GM19463 (cell line): ENCODE data around the gene SLC9A2.
A peak's percentile ranks its signal among the peaks of the same experiment; 100 is the strongest.

Experiments used
- ATAC-seq: cut with Tn5 transposase; IDR thresholded peaks from one replicate; pipeline ENCODE4 v1.9.1; 2021; ENCODE audit warnings: mild to moderate bottlenecking, moderate library complexity; ENCODE audit not compliant: unreplicated experiment

Gene SLC9A2, protein sequence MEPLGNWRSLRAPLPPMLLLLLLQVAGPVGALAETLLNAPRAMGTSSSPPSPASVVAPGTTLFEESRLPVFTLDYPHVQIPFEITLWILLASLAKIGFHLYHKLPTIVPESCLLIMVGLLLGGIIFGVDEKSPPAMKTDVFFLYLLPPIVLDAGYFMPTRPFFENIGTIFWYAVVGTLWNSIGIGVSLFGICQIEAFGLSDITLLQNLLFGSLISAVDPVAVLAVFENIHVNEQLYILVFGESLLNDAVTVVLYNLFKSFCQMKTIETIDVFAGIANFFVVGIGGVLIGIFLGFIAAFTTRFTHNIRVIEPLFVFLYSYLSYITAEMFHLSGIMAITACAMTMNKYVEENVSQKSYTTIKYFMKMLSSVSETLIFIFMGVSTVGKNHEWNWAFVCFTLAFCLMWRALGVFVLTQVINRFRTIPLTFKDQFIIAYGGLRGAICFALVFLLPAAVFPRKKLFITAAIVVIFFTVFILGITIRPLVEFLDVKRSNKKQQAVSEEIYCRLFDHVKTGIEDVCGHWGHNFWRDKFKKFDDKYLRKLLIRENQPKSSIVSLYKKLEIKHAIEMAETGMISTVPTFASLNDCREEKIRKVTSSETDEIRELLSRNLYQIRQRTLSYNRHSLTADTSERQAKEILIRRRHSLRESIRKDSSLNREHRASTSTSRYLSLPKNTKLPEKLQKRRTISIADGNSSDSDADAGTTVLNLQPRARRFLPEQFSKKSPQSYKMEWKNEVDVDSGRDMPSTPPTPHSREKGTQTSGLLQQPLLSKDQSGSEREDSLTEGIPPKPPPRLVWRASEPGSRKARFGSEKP

GRCh38 chr2:102619414-102620319 is at the start of gene SLC9A2:
Gene SLC9A2 (plus strand): TSS chr2:102619553. CDS start chr2:102619849, 296 bp downstream.
- ATAC-seq: peak; percentile 28

DNA sequence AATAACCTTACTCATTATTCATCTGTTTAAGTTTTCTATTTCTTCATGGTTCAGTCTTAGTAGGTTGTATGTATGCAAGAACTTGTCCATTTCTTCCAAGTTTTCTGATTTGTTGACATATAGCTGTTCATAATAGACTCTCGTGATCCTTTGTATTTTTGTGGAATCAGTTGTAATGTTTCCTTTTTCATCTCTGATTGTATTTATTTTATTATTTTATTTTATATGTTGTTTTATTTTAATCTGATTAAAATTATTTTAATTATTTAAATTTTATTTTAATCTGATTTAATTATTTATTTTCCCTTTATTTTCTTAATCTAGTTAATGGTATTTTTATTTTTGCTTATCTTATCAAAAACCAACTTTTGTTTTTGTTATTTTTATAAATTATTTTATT is 43.5 kb upstream of the SLC9A2 start:
- no peak for ATAC-seq

DNA sequence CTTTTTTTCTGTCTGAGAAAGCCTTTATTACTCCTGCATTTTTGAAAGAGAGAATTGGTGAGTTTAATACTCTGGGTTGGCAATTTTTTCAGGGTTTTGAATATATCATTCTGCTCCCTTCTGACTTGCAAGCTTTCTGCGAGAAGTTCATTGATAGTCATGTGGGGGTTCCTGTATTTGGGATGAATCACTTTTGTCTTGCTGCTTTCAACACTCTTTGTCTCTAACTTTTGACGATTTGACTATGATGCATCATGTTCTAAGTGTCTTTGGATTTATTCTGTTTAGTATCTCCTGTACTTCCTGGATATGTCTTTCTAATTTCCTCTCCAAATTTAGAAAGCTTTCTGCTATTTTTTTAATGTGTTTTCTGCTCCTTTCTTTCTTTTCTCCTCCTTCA is 41.0 kb upstream of the SLC9A2 start:
- no peak for ATAC-seq

DNA sequence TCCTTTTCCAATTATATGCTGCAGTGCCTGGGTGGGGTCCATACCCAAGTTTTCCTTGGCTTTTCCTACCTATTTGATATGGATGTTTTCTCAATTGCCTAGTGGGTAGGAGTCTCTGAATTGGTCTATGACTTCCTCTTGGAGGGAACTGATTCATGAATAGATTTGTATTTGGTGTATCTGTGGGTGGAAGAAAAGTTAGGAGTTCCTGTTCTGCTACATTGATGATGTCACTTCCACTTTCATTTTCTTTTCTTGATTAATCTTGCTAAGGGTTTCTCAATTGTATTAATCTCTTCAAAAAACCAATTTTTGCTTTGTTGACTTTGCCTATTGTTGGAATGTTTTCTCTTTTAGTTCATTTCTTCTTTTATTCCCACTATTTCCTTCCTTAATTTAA is 37.4 kb upstream of the SLC9A2 start:
- ATAC-seq: no peak

DNA sequence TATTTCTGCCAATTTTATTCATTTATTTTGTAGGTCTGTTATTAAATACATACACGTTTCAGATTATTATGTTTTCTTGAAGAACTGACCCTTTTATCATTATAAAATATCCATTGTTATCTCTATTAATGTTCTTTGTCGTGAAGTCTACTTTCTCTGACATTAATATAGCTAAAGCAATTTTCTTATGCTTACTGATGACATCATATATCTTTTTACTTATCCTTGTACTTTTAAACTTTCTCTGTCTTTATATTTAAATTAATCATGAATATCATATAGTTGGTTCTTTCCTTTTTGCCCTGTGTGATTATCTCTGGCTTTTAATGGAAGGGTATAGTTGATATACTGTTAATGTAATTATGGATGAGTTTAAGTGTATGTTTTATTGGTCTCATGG is 36.5 kb upstream of the SLC9A2 start:
- no peak for ATAC-seq

DNA sequence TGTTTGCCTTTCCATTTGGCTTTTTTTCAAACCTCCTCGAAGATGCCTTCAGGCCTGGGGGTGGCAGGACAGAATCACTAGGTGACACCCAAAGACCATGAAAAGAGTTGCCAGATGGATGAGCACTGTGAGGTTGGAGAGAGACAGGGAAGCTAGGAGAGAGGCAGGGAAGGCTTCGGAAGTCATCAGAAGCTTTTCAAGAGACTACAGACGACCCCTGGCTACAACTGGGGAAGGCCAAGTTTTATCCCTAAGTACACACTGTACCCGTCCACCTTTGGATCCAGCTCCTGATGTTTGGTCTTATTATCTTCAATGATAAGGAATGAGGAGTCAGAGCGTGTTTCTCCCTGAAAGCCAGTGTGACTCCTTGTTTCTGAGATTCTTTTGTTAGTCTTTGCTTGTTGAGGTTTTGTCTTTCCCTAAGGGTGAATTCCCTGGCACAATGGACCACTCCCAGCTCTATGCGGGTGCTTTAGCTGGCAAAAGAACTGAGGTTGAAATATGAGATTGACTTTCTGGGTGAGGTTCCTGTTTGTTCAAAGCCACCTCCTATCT is 33.4 kb upstream of the SLC9A2 start:
- ATAC-seq: no peak

- no peak for ATAC-seq
Observed at GRCh38 chr2:102588213-102588939, 31.0 kb upstream of the SLC9A2 start.

- no peak for ATAC-seq
Observed at GRCh38 chr2:102589444-102589843, 29.9 kb upstream of the SLC9A2 start.

- no peak for ATAC-seq
Observed at GRCh38 chr2:102591491-102592045, 27.8 kb upstream of the SLC9A2 start.

DNA sequence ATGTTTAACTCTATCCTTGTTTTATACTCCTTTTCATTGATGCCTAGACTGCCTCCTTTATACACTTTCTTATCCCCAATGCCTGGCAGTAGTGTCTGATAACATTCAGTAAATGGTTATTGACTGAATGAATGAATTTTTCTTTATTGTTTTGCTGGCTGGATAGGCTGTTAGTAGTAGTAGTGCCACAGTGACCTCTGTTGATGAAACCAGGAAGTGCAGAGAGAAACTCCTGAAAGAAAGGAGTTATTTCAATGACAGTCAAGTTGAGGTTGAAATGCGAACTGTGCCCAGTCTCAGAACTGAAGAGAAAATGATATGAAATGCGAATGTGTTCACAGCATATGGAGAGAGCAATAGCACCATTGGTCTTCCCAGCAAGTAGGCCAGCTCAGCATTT is 26.8 kb upstream of the SLC9A2 start:
- no peak for ATAC-seq

DNA sequence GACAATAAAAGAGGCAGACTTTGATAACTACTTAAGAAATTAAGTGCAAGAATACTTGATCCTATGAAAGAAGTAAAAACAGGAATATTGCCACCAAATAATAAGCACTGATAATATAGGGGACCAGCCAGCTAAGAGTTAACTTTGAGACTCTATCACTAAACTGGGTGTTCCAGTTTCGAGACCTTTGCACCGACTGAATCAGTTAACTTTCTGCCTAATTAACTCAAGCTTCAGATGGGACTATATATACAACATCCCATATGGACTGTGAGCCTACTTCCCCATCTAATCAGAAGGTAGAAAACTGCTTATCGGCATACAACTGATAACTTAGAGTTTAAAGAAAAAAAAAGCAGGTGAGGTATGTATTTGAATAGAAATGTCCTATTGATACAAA is 25.8 kb upstream of the SLC9A2 start:
- ATAC-seq: no peak

DNA sequence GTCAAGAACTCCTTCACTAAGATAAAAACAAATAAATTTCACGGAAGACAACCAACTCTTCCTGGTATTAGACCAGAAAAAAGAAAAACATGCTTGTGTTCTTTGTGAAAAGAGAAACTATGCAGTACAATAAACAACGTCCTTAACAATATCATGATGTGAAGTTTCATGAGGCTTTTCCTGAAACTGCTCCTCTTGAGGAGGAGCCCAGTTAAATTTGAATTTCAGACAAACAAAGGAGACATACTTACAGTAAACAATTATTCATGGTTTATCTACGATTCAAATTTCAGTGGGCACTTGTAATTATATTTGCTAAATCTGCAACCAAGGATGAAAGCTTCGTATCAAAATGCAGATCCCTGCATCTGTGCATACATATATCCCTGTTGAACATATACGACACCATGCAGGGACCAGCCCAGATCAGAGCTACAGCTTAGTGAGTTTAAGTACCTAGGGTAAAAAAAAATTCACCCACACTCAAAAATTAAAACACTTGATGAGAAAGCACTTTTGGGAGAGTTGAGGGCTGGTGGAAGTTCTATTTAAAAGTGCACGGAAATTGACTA is 24.8 kb upstream of the SLC9A2 start:
- ATAC-seq: no peak

DNA sequence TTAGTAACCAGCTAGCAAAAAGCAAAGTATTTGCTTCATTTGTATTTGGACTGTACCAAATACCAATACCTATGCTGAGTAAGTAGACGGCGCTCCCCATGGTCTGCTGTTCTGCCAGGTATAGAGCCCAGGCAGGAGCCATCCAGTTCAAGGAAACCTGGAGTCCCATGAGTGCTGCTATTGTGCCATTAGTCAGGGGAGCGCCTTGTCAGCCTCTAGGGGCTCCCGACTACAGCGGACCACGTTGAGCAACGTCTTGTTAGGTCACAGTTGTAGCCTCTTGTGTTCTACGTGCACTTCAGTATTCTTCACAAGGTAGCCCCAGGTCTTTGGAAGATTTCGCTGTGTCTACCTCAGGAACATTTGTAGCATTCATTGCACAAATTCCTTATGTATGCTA is 21.6 kb upstream of the SLC9A2 start:
- no peak for ATAC-seq

GRCh38 chr2:102599486-102599885 is 19.9 kb upstream of the SLC9A2 start:
- no peak for ATAC-seq

GRCh38 chr2:102601730-102602129 is 17.6 kb upstream of the SLC9A2 start:
- ATAC-seq: peak; percentile 53

DNA sequence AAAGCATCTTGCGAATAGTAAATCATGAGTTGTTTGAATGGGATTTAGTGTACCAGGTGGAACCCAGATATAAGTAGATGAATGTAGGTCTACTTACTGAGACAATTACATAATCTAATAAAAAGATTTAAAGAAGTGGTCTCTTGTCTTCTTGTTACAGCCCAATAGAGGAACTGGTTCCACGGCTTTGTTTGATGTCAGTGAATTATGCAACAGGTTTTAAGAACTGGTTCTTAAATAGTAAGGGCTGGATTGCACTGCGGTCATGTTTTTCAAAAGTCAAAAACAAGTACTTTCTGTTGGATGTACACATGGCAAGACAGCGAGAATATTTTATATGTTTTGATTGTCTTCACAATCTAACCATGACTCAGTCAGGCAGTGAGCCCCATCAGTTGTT is 15.4 kb upstream of the SLC9A2 start:
- ATAC-seq: no peak

- ATAC-seq: no peak
Observed at GRCh38 chr2:102604769-102605168, 14.6 kb upstream of the SLC9A2 start.

DNA sequence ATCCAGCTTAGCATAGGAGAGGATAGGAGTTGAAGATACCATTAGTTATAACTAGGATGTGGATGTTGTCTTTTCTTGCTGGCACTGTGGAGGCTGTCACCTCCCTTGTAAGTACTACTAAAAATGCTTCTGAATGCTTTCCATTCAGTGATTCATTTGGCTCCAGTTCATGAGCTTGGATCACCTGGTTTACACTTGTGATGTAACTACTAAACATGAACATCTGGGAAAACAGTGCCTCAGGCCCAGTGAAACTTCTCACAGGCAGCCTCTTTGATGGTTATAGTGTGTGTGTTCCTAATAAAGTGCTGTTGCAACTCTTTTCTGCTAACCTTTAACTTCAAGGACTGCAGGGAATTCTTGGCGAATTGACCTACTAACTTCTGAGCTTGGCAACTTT is 13.0 kb upstream of the SLC9A2 start:
- no peak for ATAC-seq

- ATAC-seq: peak; percentile 62
Observed at GRCh38 chr2:102615620-102616436, 3.5 kb upstream of the SLC9A2 start.
